HG03097 (cell line): ENCODE results near the gene ST8SIA1.

Experiments used
- ATAC-seq: cut with Tn5 transposase; IDR thresholded peaks from one replicate; pipeline ENCODE4 v1.9.1; 2021; ENCODE audit not compliant: unreplicated experiment, low FRiP score

The ST8SIA1 gene

DNA sequence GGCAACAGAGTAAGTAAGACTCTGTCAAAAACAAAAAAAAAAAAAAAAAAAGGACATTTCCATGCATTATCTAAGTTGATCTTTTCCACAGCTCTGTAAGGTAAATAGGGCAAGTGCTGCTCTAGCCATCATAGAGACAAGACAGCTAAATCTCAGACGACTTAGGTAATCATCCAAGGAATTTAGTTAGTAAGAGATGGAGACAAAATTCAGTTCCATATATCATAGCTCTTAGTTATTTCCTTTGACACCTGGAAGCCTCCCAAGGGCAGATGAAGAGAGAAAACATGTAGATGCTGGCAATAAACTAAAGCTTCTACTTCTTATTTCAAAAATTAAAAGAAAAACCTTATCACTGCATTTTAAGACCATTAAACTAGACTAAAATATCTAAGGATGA lies 48.7 kb downstream of the ST8SIA1 start:
- no peak for ATAC-seq

DNA sequence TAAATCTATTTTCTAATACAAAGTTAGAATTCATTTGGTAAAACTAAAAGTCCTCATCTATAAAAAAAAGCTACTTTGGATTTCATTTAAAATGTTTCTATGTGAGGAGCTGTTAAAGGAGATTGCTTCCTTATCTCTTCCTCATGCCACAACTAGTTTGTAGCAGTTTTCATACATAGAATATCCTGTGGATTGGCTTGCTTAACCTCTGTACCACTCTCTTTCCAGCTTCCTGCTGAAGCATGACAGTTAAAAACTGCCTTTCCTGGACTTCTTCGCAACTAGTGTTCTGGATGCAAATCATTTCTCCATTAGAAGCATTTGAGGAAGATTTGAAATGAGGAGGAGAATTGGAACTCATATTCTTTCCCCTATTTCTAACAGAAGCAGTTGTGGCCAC lies 49.6 kb downstream of the ST8SIA1 start:
- ATAC-seq: no peak

DNA sequence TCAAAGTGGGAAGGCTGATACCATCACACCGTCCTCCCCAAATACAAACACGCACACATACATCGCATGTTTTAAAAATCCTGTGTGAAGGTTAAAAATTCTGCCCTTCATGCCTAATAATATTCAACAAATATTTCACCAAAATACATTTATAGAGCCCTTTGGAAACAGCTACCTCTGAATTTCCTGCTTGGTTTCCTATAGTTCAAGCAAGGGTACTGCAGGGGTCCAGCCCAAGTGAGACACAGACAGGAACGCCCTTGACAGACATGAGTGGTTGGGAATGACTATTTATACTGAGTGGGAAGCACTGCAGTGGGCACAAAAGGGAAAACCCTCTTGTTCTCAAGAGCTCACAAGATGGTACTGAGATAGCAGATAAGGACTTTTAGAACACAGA lies 51.0 kb downstream of the ST8SIA1 start:
- no peak for ATAC-seq

DNA sequence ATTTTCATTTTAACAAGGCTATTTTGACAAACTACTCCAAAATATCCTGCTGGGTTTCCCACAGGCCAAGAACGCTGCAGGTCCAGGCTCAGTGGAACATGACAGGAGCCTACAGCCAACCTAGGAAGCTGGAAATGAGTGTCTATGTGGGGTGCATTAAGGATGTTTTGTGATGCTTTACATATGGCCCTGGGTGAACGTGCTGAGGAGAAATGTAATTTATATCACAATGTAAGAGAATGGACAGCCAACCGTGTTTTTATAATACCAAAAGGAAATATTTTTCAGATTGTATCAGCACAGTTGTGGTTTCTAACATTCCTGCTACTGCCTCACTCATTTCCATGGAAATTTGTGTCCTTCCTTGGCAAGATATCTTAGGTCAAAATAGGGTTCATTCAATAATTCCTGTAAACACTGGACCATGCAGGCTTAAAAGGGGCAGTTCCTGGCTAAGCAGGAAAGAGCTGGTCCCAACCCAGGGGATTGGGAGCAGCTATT lies 51.5 kb downstream of the ST8SIA1 start:
- no peak for ATAC-seq

DNA sequence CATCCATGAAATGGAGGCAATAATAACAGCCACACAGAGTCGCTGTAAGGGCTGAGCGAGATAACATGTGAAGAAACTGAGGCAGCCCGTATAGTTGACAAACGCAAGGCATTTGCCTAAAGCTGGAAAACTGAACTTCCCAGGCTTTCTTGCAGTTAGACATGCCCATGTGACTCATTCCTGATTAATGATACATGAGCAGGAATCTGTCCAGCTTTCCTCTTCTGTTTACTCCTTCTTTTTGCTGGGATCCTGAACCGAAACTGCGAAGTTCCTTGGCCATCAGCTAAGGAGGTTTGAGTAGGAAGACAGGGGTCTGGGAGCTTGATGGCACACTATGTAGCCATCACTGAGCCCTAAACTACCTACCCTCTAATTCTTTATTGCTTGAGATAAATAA lies 52.2 kb downstream of the ST8SIA1 start:
- no peak for ATAC-seq

DNA sequence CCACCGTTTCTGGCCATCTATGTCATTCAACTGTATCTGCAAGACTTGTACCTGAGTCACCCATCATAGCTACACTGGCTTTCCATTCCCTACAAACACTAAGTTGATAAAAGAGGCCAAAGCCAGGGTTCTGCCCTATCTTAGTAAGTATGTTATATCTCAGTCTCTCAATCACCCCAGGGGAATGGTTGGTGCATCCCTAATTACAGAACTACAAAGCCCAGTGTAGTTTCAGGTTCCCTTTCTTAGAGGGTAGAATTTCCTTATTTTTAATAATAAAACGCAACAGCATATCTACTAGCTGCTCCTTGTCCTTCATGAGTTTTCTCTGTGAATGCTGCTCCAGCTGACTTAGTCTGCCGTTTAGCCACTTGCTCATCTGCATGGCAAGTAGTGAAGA lies 57.6 kb downstream of the ST8SIA1 start:
- no peak for ATAC-seq

DNA sequence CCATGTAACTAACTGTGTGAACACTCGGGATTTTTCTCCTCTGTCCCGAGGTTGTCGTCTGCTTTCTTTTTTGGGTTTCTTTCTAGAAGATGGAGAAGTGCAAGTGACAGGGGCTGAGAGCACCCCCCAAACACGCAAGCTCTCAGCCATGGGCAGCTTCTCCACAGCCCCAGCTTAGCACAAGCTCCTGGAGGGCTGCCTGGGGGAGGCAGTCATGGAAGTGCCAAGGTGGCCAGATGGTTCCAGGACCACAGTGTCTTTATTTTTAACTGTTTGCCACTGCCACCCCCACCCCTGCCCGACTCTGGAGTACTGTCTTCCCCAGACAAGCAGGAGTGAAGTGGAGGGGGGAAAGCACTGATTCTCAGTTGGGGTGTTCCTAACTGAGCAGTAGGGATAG lies 58.2 kb downstream of the ST8SIA1 start:
- ATAC-seq: no peak

DNA sequence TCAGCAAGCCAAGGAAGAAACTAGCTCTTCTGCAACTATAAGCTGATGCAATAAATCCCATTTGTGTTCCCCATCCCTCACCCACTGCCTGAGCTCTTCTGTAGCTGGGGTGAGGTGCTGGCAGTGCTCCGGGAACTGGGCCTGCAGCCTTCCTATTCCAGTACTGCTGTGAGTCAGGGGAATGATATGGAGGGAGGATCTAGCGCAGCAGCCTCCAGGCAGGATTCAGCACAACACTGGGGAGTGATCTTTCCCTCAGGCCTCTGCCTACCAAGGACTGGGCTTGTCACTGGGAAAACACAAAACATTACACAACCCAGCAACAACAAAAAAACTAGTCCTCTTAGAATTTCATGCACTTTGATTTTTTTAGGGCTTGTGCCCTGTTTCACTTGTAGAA lies 58.7 kb downstream of the ST8SIA1 start:
- no peak for ATAC-seq

DNA sequence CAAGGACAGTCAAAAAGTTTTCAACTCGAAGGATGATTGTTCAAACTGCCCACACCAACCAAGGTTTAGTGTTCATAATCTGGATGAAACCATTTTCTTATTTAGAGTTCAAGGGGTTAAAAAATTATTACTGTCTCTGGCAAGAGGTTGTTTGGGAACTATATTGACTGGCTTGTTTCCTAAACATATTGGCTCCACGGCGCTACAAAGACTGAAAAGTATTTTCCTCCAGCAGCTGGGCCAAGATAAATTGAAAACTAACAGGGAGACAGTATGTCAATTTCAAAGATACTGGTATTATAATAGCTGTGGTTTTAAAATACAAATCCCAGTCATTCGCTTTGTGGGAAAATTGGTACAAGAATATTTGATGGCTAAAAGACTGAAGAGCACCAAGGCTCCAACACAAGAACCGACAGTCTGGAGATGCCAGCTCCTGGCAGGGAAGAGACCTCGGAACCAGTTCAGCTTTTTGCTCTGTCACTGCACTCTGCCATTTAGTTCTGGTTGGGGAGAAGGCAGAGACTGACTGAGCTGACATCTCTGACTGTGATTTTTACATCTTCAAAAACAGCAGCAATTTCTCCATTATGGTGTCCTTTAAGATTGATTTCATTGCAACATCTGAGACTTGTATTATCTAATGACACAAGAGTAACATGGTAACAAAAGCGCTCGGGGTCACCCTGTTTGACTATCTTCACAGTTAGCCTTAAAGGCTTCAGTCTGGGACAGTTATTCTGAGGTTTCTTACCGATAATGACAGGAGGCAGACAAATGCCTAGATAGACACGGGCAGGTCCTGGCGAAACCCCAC lies 62.0 kb downstream of the ST8SIA1 start:
- no peak for ATAC-seq

DNA sequence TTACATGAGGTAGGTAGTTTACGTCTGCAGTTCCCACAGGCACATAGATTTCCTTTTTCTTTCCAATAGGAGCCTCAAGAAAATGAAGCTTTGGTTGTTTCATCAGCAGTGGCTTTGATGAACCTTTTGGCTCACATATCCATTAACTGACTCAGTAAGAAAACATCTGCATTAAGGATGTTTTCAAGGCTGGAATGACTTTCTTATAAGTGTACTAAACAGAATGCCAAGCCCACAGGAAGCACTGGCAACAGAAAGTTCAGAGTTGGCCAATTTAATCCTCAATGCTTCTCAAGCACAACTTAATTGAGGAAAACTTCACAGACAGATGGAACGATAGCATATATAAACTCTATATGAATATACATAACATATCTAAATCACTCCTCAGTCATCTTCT lies 63.5 kb downstream of the ST8SIA1 start:
- ATAC-seq: no peak

DNA sequence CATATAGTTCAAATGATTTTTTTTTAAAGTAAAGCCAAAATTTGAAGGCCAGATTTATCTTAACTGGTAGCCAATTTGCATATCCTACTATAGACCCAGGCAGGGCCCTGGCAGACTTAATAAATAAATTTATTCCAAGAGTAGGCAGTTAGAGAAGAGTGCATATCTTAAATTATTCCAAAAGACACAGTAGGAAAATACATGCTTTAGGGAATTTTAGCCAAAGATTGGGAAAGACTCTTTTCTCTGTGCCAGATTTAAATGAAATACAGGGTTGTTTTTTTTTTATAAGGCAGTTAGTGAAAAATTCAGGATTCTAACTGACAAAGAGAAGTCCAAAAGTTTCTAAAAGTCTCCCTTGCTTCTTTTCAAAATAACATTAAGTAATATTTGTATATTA lies 65.5 kb downstream of the ST8SIA1 start:
- ATAC-seq: no peak

DNA sequence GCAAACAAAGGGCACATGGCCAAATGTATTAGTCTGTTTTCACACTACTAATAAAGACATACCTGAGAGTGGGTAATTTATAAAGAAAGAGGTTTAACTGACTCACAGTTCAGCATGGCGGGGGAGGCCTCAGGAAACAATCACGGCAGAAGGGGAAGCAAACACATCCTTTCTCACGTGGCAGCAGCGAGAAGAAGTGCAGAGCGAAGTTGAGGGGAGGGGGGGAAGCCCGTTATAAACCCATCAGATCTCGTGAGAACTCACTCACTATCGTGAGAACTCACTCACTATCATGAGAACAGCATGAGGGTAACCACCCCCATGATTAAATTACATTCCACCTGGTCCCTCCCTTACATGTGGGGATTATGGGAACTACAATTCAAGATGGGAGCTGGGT lies 66.1 kb downstream of the ST8SIA1 start:
- ATAC-seq: no peak

DNA sequence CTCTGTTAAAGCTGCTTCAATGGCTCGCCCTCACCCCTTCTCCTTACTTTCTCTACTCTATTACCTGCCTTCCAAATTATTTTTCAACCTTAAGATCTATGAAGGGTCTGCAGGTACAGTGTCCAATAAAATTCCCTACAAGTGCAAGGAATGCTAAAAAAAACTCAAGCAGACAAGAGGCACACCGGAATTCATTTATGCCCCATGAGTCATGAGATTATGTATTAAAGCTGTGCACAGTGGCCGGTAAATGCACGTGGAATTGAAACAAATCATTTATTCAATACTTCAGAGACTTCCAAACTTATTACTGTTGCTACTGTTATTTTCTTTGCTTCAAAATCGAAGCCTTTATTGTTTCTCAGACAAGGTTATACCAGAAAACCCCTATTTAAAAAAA lies 68.4 kb downstream of the ST8SIA1 start:
- no peak for ATAC-seq

DNA sequence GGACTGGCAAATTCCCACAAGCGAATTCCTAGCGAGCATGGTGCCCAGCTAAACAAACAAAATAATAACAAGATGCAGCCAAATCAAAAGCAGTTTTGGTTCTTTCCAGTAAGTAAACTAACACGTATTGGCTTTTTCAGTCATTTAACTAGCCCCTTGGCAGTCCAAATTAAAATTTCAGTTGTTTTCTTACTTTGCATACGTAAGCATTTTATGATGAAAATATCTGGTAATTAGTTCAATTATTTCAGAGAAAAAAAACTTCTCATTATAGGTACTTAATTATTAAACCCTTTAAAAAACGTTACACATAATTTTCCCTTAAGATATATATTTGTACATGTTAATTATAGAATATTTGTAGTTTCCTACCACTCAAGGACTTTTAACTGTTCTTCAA lies 70.1 kb downstream of the ST8SIA1 start:
- no peak for ATAC-seq

DNA sequence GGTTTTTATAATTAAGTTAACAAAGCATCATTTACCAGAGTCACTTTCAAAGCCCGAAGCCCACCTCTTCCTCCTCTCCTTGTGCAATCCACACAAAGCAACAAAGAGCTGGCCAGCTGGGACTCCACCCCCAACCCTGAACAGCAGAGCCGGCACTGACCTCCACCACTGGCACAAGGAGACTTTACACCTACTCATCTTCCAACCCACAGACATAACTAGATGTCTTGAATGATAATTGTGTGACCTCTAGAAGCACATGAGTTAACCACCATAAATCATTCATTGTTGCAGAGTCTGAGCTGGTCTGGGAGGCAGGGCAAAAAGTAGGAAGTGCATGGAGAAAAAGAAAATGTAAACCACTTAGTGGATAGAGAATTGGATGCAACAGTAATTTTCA lies 72.2 kb downstream of the ST8SIA1 start:
- ATAC-seq: no peak

DNA sequence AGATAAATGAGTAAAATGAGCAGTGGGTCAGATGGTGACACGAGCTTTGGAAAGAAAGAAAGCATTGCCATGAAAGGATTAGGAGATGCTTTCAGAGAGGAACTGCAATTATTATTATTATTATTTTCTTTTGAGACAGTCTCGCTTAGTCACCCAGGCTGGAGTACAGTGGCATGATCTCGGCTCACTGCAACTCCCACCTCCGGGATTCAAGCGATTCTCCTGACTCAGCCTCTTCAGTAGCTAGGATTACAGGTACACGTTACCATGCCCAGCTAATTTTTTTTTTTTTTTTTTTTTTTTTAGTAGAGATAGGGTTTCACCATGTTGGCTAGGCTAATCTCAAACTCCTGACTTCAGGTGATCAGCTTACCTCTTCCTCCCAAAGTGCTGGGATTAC lies 77.4 kb downstream of the ST8SIA1 start:
- ATAC-seq: no peak

DNA sequence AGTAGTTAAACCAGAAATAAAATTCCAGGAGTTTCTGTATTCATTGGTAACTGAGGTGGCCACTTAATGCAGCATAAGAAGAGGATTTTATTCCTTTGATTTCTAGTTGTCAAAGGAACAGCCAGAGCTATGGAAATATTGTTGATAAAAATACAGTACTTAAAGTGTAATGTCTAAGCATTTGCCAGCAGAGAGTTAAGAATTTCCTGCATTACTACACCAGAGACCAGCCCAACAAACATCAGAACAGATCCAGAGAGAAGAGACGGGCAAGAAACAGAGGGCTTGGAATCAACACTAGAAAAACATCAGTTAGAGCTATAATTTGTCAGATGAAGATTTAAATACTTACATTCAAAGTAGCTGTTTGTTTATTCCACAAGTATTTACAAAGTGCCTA lies 77.9 kb downstream of the ST8SIA1 start:
- ATAC-seq: no peak

DNA sequence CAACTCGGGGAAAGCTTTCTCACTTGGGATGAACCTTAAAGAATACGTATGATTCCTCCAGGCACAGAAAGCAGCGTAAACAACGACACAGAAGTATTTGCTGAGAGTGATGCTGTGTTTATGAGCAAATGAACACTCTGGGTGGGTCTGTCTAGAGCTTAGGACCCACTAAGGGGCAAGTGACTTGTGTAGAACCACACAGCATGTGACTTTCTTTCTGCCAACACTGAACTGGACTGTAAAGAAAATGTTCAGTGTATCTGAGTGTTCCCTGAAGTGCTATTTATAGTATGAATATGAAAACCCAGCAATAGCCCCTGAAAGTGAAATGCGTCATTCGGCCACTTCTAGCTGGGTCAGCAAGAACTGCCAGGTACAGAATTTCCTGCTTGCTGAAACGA lies 78.5 kb downstream of the ST8SIA1 start:
- ATAC-seq: no peak

DNA sequence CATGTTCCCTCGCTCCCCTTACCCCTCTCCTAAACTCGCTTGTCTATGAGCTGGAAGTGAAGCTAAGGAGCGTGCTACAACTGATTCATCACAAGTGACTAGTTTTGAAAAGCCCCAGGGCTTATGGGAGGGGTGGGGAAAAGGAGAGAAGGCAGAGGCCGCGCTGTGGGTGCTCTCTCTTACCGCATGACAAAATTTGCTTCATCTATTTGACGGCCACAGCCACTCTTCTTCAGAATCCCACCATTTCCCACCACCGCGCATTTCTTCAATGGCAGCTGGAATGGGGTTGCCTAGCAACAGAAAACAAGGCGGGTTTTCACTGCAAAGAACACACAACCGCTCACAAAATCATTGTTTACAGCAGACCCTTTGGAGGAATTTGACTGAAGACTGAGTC lies 79.4 kb downstream of the ST8SIA1 start:
- ATAC-seq: no peak

DNA sequence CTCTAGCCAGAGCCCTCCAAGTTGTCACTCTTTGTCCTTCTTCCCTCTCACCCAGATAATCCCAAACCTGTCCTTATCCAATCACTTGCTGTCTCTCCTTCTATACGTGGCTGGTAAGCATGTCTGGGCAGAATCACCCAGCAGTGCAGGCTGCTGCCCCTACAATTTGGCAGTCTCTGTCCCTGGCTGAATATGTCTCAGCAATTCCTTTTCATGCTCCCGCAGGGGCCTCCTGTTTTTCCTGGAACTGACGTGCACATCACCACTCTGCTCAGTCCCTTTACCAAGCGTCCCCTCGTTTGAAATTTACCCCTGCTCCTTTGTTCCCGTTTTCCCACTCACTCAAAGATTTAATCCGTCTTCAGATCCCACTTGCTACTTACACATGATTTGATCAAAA lies 80.0 kb downstream of the ST8SIA1 start:
- ATAC-seq: no peak

DNA sequence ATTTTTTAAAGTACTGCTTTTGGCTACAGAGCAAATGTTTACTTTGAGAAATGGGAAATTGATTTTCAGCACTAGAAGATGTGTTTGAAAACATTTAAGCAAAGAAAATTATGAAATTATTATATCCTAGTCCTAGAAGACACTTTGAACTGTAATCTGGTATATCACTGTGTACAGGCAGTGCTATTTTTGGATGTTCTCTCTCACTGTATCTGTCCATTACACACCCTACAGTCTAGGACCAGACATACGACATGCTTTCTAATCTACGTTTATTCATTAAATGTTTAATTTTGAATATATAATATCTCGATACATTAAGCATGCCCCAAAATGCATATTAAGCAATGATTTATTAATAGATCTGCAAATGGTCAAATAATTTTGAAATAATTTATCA lies 82.5 kb downstream of the ST8SIA1 start:
- ATAC-seq: no peak

DNA sequence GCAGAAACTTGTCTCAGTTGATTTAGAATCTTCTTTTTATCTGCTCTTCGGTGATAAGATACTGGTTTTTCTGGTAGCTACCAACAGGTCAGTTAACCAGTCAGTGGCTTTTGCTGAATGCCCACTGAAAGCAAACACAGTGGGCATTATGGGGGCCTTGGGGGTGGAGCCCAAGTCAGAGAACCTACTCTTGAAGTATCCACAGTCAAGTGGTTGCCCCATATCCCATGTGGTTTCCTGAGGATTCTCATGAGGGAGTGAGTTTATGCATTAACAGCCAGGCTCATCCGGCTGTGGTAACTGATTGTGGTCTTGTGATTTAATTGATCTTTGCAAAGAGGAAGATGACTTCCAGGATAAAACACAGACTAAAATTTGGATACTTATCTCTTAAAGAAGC lies 83.7 kb downstream of the ST8SIA1 start:
- ATAC-seq: no peak
